Psoas muscle (tissue), 8 donors: ENCODE results near the gene SFRP5. TPM values are rescaled to one million over a fixed set of nuclear protein-coding genes. Genes with fewer than 3 reads are reported as not detected.

ENCODE experiments used
- ATAC-seq, 4 donors: fragments of 200-7000 bp; cut with Tn5 transposase; one replicate each; pipeline ENCODE4 v1.9.1; 2020; ENCODE audit warnings: moderate library complexity in 3 of 4, mild to moderate bottlenecking in 2 of 4
- DNase-seq, 2 donors: peaks; one replicate each; pipeline ENCODE4 v3.0.0-alpha.2; 2020
- H3K27ac ChIP-seq: fragments of 200-600 bp; one replicate; pipeline ENCODE4 v1.8.0; 2022
- H3K27me3 ChIP-seq, 3 donors: fragments of 200-600 bp in 1 of 3; one replicate each; pipeline versions ENCODE4 v1.6.1 to v1.8.0; 2013 to 2022; ENCODE audit warnings: low read length in 2 of 3, mild to moderate bottlenecking in 2 of 3, moderate library complexity in 1 of 3; ENCODE audit not compliant: insufficient read depth in 3 of 3
- H3K36me3 ChIP-seq, 2 donors: fragments of 200-600 bp in 1 of 2; one replicate each; pipeline versions ENCODE4 v1.6.1 to v1.8.0; 2013 to 2022; ENCODE audit warnings: low read depth in 1 of 2, mild to moderate bottlenecking in 1 of 2, moderate library complexity in 1 of 2; ENCODE audit not compliant: insufficient read depth in 1 of 2
- H3K4me1 ChIP-seq: fragments of 200-600 bp; one replicate; pipeline ENCODE4 v1.8.0; 2022
- H3K4me3 ChIP-seq: fragments of 200-600 bp; one replicate; pipeline ENCODE4 v1.8.0; 2022; ENCODE audit warnings: mild to moderate bottlenecking
- H3K9me3 ChIP-seq: fragments of 200-600 bp; one replicate; pipeline ENCODE4 v1.8.0; 2022
- WGBS, 3 donors: extraction: QIAGEN DNeasy Blood & Tissue Kit; methylation state at CpG; one replicate each; pipeline versions ENCODE4 v1.1.6 to v1.1.7; 2013; 5-methylcytosine and 5-hydroxymethylcytosine counted together
- intact Hi-C, 2 donors: fragments of 100-400 bp; cut with DNase I; formaldehyde crosslinking; loops; one replicate each; pipeline versions ENCODE4 v1.11.0 to v1.14.2; 2022
- polyA plus RNA-seq, 3 donors: library from polyadenylated mRNA; stranded (reverse); fragments of 200-250 nt; gene quantifications; one replicate each; pipeline ENCODE4 v1.2.3, GENCODE V29; 2013
- total RNA-seq, 4 donors: library from RNA; stranded (reverse); fragmentation: NEBNext Ultra II Directional in 2 of 4; extraction: Animal tissue kit (Norgen Biotek cat#: 25700) in 2 of 4; gene quantifications; one replicate each; pipeline versions ENCODE4 v1.2.1 to v1.2.4, GENCODE V29; 2021 to 2023
- TF ChIP-seq, protein P1 (sequence below): fragments of 200-600 bp; IDR thresholded peaks from one replicate; pipeline ENCODE4 v1.8.0; 2022; ENCODE audit warnings: antibody characterized with exemption
- donor health status: healthy with polysubstance abuse.
- donor health status: DM: no; HTN: no; CAD: no; lungs with moderate emphysema.
- donor health status: Bipolar disorder and iron deficiency.
- donor health status: healthy.
- donor health status: DM: yes; HTN: yes; CAD: no.
- donor health status: DM: no; HTN: no; CAD: no.
- donor health status: DM: no; HTN: no; CAD: no.
- donor health status: DM: yes; HTN: yes; CAD: no.

The SFRP5 gene
- total and polyA plus RNA-seq, 7 donors = 0.16 to 0.73 (median 0.47) TPM; not detected in 2

DNA sequence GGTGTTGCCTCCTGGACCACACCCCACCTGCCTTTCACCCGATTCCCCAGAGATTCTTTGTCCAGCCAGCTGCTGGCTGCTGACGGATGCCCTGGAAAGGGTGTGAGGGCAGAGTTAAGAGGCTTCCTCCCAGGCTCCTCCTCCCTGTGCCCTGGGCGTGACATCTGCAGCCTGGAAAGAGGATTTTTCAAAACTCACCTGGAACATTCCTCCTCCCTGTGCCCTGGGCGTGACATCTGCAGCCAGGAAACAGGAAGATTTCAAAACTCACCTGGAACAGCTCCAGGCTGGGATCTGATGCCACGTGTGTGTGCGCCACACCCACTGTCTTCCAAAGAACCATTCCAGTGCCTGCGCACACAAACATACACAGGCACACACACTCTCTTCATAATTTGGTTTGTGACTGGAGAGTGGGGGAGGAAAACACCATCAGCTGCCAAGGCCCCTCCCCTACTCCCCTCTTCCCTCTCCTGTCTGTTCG, 53.1 kb downstream of the SFRP5 start:
- H3K4me1 ChIP-seq = peaks cover 8% of the 10 kb centered on the region

DNA sequence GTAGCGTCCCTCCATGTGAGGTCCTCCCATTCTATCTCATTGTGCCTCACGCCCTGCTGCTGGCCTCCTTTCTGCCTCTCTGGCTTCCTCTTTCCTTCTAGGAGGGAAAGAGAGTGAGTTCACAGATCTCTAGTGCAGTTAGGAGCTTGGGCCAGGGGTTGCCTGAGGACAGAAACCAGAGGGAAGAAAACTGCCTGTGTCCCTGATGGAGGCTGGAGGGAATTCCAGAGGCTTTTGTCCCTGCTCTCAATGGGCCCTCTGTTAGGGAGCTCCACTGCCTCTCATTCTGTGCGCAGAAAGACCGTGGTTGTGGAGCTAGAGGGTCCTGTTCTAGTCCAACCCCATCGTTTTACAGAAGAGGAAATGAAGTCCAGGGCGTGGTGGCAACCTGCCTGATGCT, 53.6 kb downstream of the SFRP5 start:
- ATAC-seq = no peak
- Histone ChIP-seq H3K27ac (no peak overlapping the region), H3K27me3 (peaks cover 0 to 18% (median 0%) of the 10 kb centered on the region in 3 donors), H3K4me3 (no peak overlapping the region), H3K9me3 (no peaks in the 10 kb centered on the region), H3K36me3 (no peaks in the 10 kb centered on the region), H3K4me1 (peaks cover 8% of the 10 kb centered on the region)
- DNase-seq = no peak
- intact Hi-C loops = no loop called here
- 43 to 60% (median 49%) methylated on average over 6 of the region's 6 CpGs for WGBS, 3 donors
- TF ChIP-seq, protein P1, sequence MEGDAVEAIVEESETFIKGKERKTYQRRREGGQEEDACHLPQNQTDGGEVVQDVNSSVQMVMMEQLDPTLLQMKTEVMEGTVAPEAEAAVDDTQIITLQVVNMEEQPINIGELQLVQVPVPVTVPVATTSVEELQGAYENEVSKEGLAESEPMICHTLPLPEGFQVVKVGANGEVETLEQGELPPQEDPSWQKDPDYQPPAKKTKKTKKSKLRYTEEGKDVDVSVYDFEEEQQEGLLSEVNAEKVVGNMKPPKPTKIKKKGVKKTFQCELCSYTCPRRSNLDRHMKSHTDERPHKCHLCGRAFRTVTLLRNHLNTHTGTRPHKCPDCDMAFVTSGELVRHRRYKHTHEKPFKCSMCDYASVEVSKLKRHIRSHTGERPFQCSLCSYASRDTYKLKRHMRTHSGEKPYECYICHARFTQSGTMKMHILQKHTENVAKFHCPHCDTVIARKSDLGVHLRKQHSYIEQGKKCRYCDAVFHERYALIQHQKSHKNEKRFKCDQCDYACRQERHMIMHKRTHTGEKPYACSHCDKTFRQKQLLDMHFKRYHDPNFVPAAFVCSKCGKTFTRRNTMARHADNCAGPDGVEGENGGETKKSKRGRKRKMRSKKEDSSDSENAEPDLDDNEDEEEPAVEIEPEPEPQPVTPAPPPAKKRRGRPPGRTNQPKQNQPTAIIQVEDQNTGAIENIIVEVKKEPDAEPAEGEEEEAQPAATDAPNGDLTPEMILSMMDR = no peak

More for the DNA sequence above, 53.1 kb downstream of the SFRP5 start:
- DNase-seq = peak in 1 of 2 donors; percentile 49
- Histone ChIP-seq H3K27ac (no peak overlapping the region), H3K9me3 (no peaks in the 10 kb centered on the region), H3K4me3 (no peak overlapping the region), H3K36me3 (no peaks in the 10 kb centered on the region), H3K27me3 (peaks cover 0 to 18% (median 0%) of the 10 kb centered on the region in 3 donors)
- WGBS, 3 donors = 31 to 44% (median 33%) methylated on average over 8 of the region's 8 CpGs
- intact Hi-C loops = no loop called here
- peak in 3 of 4 donors; percentile 9 to 60 (median 18) for ATAC-seq
- TF ChIP-seq, protein P1 = no peak

DNA sequence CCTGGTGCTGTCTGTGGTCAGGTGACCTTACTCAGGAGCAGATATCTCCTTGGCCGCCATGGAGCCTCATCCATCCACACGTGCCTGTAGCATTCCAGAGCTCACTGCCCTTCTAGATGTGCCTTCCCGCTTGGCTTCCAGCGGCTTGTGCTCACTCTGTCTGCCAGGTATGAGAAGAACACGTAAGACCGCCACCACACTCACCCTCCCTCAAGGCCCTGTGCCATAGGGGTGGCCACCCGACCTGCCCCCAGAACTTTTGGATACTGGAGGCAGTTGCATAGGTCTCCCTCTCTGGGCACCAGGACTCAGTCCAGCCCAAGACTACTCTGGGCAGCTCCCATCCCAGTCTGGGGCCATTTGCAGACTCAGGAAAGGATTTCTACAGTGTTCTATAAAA, 54.2 kb downstream of the SFRP5 start:
- DNase-seq (no peak), ATAC-seq (no peak)
- no peak overlapping the region for H3K4me3 ChIP-seq
- TF ChIP-seq, protein P1 = no peak
- no peaks in the 10 kb centered on the region for H3K9me3 ChIP-seq
- WGBS, 3 donors = 90 to 96% (median 95%) methylated on average over 7 of the region's 7 CpGs
- peaks cover 0 to 18% (median 0%) of the 10 kb centered on the region in 3 donors for H3K27me3 ChIP-seq
- peaks cover 8% of the 10 kb centered on the region for H3K4me1 ChIP-seq
- no peaks in the 10 kb centered on the region for H3K36me3 ChIP-seq
- intact Hi-C loops = no loop called here
- no peak overlapping the region for H3K27ac ChIP-seq

Other genes starting within 250 kb of the SFRP5 start
- 1,000 to 10,000 TPM; 1,055 to 3,522 (median 2,378) TPM for gene ANKRD2, start 199.2 kb downstream of the SFRP5 start, total RNA-seq
- gene ANKRD2, start 199.2 kb downstream of the SFRP5 start, polyA plus RNA-seq = 1,000 to 10,000 TPM in 2 of 3 donors, 100 to 1,000 TPM in 1; 254 to 5,473 (median 1,117) TPM
- gene HOGA1, start 187.6 kb downstream of the SFRP5 start, total RNA-seq = 10 to 100 TPM in 1 of 4 donors, 1 to 10 TPM in 2, under 1 TPM in 1; 0.66 to 12.3 (median 4.9) TPM
- 1 to 10 TPM in 2 of 3 donors, under 1 TPM in 1; 0.96 to 3.4 (median 1.7) TPM for gene HOGA1, start 187.6 kb downstream of the SFRP5 start, polyA plus RNA-seq
- gene C10orf62, start 182.3 kb downstream of the SFRP5 start, total RNA-seq = 1 to 10 TPM in 2 of 4 donors, under 1 TPM in 1, not detected in 1; 0.56 to 1.1 (median 1.0) TPM
- under 1 TPM in 2 of 3 donors, not detected in 1; 0.12 to 0.13 TPM for gene C10orf62, start 182.3 kb downstream of the SFRP5 start, polyA plus RNA-seq
- 1 to 10 TPM; 1.8 to 4.1 (median 2.6) TPM for gene MORN4, start 138.5 kb downstream of the SFRP5 start, total RNA-seq
- 1 to 10 TPM; 3.9 to 5.6 (median 5.2) TPM for gene MORN4, start 138.5 kb downstream of the SFRP5 start, polyA plus RNA-seq
- 10 to 100 TPM; 11.5 to 14.1 (median 11.9) TPM for gene PI4K2A, start 131.3 kb downstream of the SFRP5 start, total RNA-seq
- gene PI4K2A, start 131.3 kb downstream of the SFRP5 start, polyA plus RNA-seq = 10 to 100 TPM in 2 of 3 donors, 1 to 10 TPM in 1; 8.9 to 22.9 (median 15.6) TPM
- 1 to 10 TPM; 3.6 to 5.8 (median 5.0) TPM for gene AVPI1, start 84.8 kb downstream of the SFRP5 start, total RNA-seq
- gene AVPI1, start 84.8 kb downstream of the SFRP5 start, polyA plus RNA-seq = 10 to 100 TPM in 1 of 3 donors, 1 to 10 TPM in 2; 5.6 to 56.9 (median 5.6) TPM
- gene MARVELD1, start 58.3 kb downstream of the SFRP5 start, total RNA-seq = 1 to 10 TPM; 2.4 to 5.7 (median 3.3) TPM
- 10 to 100 TPM in 1 of 3 donors, 1 to 10 TPM in 2; 2.2 to 10.4 (median 2.9) TPM for gene MARVELD1, start 58.3 kb downstream of the SFRP5 start, polyA plus RNA-seq
- gene ZFYVE27, start 34.9 kb downstream of the SFRP5 start, total RNA-seq = 10 to 100 TPM in 3 of 4 donors, 1 to 10 TPM in 1; 9.8 to 15.1 (median 12.1) TPM
- gene ZFYVE27, start 34.9 kb downstream of the SFRP5 start, polyA plus RNA-seq = 10 to 100 TPM in 2 of 3 donors, 1 to 10 TPM in 1; 8.3 to 20.1 (median 14.9) TPM
- 1 to 10 TPM in 2 of 4 donors, under 1 TPM in 2; 0.19 to 4.1 (median 0.99) TPM for gene GOLGA7B, start 77.8 kb upstream of the SFRP5 start, total RNA-seq
- 1 to 10 TPM in 1 of 3 donors, under 1 TPM in 2; 0.46 to 1.6 (median 0.77) TPM for gene GOLGA7B, start 77.8 kb upstream of the SFRP5 start, polyA plus RNA-seq